ENCODE measurements around the gene GJA4.
"Not testable (repeated sequence)": the region's sequence is repeated elsewhere in the genome, so short reads cannot be mapped to it uniquely, and the experiment has no call there.

Gene GJA4

DNA sequence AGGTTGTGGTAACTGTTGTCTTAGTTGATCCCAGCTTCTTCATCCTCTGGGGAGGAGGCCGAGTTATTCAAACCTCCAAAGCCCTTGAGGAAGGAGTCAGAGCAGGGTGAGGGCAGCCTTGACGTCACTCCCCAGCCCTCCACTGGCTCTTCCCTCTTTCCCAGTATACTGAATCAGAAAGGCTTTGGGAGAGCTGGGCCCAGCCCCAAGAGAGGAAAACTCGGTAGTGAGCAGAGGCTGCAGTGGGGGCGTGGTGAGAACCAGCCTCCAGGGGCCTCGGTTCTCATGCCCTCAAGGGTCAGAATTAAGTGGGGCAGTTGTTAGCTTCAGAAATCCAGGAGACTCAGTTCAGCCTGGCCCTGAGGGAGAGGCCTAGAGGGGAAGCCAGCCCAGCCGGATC, 1.8 kb upstream of the GJA4 start:
- DNase-seq (ENCODE audit: low read depth in 2 of 2), result no peak

DNA sequence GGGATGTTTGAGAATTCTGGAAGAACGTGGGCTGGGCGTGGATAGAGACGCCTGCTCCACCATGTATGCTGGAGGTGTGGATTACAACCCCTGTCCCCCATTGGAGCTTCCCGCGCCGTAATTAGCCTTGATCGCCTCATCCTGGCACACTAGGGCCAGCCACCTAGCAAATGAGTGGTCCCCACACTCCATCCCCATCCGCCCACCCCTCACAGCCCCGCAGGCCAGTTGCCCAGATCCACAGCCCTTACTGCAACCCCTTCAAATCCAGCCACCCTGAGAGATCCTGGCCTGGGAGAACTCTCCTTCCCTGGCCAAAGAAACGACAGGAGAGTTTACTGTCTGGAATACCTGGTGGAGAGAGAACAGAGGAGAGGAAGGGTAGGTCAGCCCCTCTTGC, 375 bp upstream of the GJA4 start:
- no peak for DNase-seq (ENCODE audit: low read depth in 2 of 2)

DNA sequence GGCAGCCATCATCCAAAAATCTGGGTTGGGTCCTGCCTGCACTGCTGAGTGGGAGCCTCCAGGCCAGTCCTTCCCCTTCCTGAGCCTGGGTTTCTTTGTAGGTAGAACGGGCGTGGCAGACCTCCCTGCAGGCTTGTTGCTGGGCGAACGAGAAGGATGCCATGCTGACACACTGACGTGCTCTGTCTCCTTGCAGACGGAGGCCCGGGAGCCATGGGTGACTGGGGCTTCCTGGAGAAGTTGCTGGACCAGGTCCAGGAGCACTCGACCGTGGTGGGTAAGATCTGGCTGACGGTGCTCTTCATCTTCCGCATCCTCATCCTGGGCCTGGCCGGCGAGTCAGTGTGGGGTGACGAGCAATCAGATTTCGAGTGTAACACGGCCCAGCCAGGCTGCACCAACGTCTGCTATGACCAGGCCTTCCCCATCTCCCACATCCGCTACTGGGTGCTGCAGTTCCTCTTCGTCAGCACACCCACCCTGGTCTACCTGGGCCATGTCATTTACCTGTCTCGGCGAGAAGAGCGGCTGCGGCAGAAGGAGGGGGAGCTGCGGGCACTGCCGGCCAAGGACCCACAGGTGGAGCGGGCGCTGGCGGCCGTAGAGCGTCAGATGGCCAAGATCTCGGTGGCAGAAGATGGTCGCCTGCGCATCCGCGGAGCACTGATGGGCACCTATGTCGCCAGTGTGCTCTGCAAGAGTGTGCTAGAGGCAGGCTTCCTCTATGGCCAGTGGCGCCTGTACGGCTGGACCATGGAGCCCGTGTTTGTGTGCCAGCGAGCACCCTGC, 1.4 kb downstream of the GJA4 start:
- no peak for DNase-seq (ENCODE audit: low read depth in 2 of 2)

DNA sequence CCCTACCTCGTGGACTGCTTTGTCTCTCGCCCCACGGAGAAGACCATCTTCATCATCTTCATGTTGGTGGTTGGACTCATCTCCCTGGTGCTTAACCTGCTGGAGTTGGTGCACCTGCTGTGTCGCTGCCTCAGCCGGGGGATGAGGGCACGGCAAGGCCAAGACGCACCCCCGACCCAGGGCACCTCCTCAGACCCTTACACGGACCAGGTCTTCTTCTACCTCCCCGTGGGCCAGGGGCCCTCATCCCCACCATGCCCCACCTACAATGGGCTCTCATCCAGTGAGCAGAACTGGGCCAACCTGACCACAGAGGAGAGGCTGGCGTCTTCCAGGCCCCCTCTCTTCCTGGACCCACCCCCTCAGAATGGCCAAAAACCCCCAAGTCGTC, 2.0 kb downstream of the GJA4 start:
- DNase-seq (ENCODE audit: low read depth in 2 of 2), result no peak

DNA sequence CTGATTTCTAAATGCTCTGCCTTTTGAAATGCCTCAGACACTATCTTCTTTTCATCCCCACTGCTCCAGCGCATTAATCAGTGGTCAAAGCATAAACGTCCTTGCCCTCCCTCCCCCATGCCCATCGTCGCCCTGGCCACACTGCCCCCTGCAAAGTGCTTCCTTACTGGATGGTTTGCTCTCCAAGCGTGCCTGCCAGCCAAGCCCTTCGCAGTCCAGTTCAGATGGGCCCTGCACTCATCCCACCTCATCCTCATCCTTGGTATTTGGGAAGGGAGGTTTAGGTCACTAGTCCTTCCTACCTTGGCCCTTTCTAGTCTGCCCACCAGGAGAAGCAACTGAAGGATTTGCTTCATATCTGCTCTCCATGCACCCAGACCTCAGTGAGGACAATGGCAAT, 3.1 kb downstream of the GJA4 start:
- DNase-seq (ENCODE audit: low read depth in 2 of 2), result no peak

DNA sequence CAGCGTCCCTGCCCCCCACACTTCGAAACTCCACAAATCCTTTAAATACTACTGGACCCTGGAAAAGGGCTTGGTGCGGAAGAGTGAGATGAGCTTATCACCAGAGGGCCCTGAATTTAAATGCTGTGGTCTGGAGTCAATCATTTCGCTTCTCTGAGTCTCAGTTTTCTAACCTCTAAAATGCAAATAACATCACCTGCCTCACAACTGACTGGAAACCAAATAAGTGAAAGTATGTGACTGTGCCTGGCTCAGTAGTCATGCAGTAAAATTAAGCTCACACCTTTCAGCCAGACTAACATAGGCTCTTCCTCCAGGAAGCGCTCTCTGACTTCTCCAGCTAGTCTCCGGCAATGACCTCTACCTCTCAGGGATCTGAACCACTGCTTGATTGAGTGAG, 4.2 kb downstream of the GJA4 start:
- DNase-seq (ENCODE audit: low read depth in 2 of 2), result no peak

DNA sequence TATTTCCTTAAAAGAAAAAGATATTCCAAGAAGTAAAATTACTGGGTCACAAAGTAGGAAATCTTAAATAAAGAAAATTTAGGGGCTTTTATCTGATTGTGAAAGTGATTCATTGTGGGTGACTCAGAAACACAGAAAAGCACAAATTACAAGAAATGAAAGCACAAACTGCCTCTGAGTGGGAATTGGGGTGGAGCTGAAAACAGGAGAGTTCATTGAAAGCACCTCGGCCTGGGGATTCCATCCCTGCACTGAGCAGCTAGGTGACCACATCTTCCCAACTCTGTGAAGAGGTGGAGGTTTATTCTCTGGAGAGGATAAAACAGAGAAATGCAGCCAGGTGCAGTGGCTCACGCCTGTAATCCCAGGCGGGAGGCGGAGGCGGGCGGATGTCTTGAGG, 7.4 kb downstream of the GJA4 start:
- DNase-seq (ENCODE audit: low read depth in 2 of 2), result no peak

DNA sequence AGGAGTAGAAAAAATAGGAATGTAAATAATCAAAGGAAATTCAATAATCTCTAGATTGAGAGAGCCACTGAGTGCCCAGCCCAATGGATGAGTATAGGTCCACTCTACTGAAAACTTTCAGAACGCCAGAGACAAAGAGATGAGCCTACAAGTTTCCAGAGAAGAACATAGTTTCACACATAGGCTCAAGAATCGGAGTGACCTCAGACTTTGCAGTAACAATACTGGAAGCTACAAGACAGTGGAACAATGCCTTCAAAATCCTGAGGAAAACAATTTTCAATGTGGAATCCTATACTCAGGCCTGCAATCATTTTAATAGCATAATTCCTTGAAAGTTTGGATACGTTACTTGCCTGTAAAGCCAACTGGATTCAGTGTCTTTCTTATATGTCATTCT, 11.0 kb downstream of the GJA4 start:
- no peak for DNase-seq (ENCODE audit: low read depth in 2 of 2)

DNA sequence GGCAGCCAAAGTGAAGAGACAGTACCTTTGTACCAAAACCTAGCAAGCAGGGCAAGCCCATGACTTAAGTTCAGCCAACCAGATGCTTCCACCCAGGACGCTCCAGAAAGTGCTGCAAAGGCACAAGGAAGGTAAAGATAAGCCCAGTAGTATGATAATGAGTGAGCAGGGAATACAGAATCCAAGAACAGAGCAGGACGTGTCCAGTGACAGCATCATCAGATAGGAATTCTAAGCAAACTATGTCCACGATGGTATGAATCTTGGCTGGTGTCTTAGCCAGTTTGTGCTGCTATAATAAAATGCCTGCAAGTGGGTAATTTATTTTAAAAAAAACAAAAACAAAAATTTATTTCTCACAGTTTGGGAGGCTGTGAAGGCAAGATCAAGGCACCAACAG, 13.6 kb downstream of the GJA4 start:
- no peak for DNase-seq (ENCODE audit: low read depth in 2 of 2)

DNA sequence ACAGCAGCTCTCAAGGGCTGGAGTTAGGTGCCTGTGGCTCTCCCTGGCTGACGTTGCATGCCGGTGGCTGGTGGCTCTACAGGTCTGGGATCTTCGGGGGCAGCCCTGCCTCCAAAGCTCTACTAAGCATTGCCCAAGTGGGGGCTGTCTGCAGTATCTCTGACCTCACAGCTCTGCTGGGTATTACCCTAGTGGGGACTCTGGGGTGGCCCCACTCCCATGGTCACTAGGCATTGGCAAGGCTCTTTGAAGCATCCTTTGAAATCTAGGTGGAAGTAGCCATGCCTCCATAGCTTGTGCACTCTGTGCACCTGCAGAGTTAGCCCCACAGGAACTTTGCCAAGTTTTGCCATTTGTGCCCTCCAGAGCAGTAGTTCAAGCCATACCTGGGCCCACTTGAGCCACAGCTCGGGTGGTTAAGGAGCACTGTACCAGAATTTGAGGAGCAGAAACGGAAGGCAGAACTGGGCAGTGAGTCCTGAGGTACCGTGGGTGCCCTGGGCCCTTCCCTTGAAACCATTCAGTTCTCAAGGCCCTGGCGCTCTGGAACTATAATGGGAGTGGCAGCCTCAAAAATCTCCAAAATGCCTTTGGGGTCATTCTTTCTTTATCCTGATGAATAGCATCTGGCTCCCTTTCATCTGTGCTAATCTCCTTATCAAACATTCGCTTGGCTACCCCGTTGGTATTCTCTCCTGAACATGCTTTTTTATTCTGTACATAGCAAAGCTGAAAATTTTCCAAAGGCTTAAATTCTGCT, 15.4 kb downstream of the GJA4 start:
- DNase-seq (ENCODE audit: low read depth in 2 of 2), result no peak

DNA sequence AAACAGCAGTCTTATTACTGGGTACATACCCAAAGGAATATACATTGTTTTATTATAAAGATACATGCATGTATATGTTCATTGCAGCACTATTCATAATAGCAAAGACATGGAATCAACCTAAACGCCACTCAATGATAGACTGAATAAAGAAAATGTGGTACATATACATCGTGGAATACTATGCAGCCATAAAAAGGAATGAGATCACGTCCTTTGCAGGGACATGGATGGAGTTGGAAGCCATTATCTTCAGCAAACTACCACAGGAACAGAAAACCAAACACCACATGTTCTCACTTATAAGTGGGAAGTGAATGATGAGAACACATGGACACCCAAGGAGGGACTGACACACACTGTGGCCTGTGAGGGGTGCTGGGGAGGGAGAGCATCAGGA, 18.0 kb downstream of the GJA4 start:
- DNase-seq (ENCODE audit: low read depth in 2 of 2), result not testable (repeated sequence)

DNA sequence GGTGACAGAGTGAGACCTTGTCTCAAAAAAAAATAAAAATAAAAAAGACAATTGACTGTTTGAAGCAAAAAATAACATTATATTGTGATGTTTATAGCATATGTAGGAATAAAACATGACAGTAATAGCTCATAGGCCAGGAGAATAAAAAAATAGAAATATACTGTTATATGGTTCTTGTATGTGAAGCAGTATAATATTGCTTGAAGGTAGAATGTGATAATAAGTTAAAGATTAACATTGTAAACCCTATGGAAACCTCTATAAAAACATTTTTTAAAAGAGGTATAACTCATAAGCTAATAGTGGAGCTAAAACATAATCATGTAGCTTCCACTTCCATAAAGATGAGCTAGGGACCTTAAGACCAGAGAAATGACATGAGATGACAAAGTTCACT, 23.5 kb downstream of the GJA4 start:
- DNase-seq (ENCODE audit: low read depth in 2 of 2), result no peak

DNA sequence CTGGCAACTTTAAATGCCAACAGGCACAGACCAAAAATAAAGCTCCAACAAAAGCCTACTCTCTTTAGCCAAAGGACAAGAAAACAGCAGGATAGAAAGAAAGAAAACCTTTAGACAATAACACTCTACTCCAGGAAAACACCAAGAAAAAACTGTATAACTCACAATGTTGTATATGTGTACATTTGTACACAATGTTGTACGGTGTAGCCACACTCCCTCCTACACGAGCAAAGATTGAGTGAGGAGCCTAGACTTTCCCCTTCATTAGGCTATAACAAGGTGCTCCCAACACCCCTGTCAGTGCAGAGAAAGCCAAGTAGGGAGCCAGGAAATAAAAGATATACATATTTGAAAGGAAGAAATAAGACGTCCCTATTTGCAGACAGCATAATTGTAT, 24.0 kb downstream of the GJA4 start:
- DNase-seq (ENCODE audit: low read depth in 2 of 2), result no peak

DNA sequence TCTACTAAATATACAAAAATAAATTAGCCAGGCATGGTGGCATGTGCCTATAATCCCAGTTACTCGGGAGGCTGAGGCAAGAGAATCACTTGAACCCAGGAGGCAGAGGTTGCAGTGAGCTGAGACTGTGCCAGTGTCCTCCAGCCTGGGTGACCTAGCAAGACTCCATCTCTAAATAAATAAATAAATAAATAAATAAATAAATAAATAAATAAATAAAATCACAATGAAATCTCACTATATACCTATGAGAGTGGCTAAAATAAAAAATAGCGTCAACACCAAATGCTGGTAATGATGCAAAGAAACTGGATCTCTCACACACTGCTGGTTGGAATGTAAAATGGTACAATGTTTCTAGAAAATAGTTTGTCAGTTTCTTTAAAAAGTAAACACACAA, 26.1 kb downstream of the GJA4 start:
- not testable (repeated sequence) for DNase-seq (ENCODE audit: low read depth in 2 of 2)

DNA sequence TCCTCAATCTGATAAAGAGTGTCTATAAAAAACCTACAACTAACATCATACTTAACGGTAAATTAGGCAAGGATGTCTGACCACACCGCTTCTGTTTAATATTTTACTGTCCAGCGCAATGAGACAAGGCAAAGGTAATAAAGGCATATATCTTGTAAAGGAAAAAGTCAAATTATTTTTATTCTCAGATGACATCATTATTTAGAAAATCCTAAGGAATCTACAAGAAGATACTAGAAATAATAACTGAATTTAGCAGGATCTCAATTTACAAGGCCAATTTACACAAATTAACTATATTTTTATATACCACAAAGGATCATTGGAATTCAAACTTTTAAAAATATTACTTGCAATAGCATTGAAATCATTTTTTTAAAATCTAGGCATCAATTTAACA, 29.4 kb downstream of the GJA4 start:
- no peak for DNase-seq (ENCODE audit: low read depth in 2 of 2)

DNA sequence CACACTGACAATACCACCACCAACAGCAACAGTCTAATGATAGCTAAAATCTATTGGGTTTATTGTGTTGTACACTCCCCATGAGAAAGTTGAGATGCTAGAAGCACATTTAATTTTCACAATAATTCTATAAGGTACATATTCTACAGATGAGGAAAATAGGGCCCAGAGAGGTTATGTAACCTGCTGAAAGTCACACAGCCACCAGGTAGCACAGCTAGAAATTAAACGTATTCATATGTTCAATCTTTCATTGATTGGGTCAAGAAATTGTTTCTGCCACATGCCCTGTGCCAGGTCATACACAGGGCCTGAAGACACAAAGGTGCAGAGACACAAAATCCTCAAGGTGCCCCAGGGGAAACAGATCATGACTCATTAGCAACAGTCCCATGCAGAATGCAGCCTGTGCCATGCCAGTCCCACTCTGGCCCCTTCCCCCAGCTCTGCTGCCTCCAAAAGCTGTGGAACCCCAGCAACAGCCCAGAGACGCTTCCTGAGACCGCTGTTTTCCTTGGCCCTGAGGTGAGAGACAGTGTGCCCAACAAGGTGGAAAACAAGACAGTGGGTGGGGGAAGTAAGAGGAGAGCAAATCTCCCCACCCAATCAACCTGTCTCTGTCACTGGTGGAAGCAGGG, 32.1 kb downstream of the GJA4 start:
- no peak for DNase-seq (ENCODE audit: low read depth in 2 of 2)

DNA sequence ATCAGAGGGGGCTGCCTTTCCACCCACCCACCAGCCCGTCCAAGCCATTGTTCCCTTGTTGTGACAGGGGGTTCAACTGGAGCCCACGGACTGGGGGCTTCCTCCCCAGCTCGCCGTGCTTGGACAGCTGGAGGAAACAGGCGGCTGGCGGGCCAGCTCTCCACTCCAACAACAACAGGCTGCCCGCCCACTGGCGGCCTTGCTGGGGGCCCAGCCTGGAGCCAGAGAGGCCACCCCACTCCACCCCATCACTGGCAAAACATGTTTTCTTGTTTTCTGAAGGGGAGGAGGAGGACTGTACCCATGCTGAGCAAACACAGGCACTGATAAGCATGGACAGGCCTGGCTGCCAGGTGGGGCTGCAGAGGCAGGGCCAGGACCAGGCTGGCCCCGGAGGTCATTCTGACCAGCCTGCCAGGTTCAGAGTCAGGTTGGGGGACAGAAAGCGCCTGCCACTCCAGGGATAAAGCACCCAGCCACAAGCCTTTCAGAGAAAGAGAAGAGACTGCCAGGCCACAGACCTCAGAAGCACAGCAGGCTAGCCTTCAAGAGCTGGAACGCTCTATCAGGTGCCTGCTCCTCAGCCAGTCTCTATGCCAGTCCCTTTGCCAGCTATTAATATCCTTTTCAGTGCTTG, 32.8 kb downstream of the GJA4 start:
- DNase-seq (ENCODE audit: low read depth in 2 of 2), result no peak

DNA sequence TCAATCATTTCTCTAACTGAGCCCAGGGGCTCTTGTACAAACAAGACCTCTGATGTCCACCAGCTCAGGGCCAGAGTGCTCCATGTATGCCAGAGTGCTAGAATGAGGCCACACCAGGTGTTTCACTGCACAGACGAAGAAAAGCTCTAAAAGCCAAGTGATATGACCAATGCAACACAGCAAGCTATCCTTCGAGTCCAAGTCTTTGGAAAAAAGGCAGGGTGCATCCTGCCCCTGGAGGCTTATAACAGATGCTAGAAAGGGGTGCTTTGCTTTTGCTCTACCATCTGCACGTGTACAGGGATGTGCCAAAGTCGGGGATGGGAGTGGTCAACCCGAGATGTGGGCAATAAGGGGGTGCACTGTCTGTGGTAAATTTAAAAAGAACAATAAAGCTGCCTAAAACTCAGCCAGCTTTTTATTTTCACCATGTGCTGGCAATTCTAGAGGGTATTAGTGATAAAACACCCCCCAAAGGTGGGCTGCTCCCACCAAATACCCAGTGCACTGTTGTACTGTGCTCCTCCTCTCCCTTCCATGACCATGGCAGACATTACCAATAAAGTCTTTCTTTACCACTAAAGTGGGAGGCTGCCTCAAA, 34.6 kb downstream of the GJA4 start:
- no peak for DNase-seq (ENCODE audit: low read depth in 2 of 2)

DNA sequence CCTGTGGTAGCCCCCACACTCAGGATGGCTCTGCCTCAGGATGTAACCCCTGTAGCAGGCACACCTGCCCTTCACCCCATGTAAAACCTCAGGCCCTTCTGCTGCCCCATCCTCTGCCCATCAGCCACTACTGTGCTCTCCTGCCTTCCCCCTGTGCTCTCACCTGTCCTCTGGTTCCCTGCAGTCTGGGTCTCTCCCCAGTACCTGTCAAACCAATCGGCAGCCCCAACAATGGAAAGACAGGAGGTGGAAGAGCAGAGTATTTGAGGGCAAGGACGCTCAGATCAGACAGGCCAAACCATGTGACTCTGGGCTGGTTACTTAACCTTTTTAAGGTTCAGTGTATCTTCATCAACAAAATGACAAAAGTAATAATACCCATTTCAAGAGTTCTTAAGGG, 35.8 kb downstream of the GJA4 start:
- no peak for DNase-seq (ENCODE audit: low read depth in 2 of 2)

DNA sequence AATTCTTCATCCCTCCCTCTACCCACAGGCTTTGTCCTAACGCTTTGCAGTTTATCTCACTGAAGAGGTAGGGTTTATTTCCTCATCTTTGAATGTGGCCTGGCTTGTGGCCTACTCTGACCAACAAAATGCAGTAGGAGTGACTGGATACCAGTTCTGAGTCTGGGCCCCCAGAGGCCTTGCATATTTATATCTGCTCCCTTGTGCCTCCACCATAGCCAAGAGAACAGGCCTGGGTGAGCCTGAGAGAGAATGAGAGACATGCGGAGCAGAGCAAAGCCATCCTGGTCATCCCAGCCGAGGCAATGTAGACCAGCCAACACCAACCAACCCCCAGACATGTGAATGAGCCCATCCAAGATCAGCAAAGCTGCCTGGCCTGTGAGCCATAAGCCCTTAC, 36.5 kb downstream of the GJA4 start:
- no peak for DNase-seq (ENCODE audit: low read depth in 2 of 2)

DNA sequence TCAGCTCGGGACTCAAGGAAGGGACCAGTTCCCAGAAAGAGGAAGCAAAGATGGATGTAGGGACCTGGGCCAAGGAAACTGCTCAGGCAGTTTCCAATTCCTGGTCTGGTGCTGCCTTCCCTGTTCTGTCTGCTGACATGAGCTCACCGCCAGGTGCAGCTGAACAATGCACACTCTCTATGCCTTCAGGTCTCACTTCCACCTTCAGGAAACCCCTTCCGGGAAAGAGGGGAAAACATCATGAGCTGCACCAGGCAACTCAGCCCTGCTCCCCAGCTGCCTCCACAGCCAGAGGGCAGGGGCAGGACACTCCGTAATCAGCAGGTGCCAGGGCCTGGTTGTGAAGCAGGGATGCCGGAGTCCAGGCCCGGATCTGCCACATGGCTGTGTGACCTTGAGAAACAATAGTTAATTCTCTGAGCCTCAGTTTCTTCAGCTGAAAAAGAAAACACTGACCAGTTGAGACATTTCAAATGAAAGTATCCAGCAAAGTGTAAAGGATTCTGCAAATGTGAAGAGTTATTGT, 39.0 kb downstream of the GJA4 start:
- DNase-seq (ENCODE audit: low read depth in 2 of 2), result no peak

DNA sequence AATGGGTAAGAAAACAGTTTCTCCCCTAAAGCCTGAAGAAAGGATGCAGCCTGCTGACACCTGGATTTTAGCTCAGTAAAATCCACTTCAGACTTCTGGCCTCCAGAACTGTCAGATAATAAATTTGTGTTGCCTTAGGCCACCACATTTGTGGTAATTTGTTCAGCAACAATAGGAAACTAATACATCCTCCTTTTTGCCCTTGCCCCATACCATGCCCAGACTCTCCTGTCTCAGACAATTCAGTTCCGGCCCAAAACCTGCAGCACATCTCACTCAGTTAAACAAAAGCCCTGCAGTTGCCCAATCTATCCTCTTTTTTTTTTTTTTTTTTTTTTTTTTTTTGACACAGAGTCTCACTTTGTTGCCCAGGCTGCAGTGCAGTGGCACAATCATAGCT, 40.9 kb downstream of the GJA4 start:
- no peak for DNase-seq (ENCODE audit: low read depth in 2 of 2)
